Esophagus muscularis mucosa (tissue), 4 donors: ENCODE data around the gene RPP38. TPM values are rescaled to one million over a fixed set of nuclear protein-coding genes. Genes with fewer than 3 reads are reported as not detected.
A peak's percentile ranks its signal among the peaks of the same experiment; 100 is the strongest.

Experiments used
- DNase-seq: peaks from one replicate; pipeline ENCODE4 v3.0.0-alpha.2; 2017; ENCODE audit errors: extremely low spot score
- H3K27ac ChIP-seq, 4 donors: fragments of 200-600 bp; sonication (generic); replicated peaks in 1 of 4; 1 replicate in 3 of 4; 2 replicates in 1 of 4; pipeline ENCODE4 v1.5.1; 2016 to 2019; ENCODE audit warnings: mild to moderate bottlenecking in 1 of 4
- H3K27me3 ChIP-seq, 4 donors: fragments of 200-600 bp; sonication (generic); one replicate each; pipeline versions ENCODE4 v1.5.1 to v1.6.0; 2016 to 2019
- H3K36me3 ChIP-seq, 4 donors: fragments of 200-600 bp; sonication (generic); one replicate each; pipeline ENCODE4 v1.5.1; 2016 to 2019
- H3K4me1 ChIP-seq, 4 donors: fragments of 200-600 bp; sonication (generic); one replicate each; pipeline ENCODE4 v1.5.1; 2016 to 2019
- H3K4me3 ChIP-seq, 4 donors: fragments of 200-600 bp; sonication (generic); 1 replicate in 2 of 4; 2 replicates in 2 of 4; pipeline ENCODE4 v1.5.1; 2016 to 2019; ENCODE audit warnings: mild to moderate bottlenecking in 4 of 4, moderate library complexity in 1 of 4
- H3K9me3 ChIP-seq, 4 donors: fragments of 200-600 bp; sonication (generic); 1 replicate in 3 of 4; 2 replicates in 1 of 4; pipeline ENCODE4 v1.5.1; 2016 to 2019
- CTCF ChIP-seq, 3 experiments: fragments of 200-600 bp in 2 of 3; fragments of 450-650 bp in 1 of 3; sonication (generic) in 2 of 3; IDR thresholded peaks; one replicate each; pipeline ENCODE4 v1.5.1; 2017 to 2019; ENCODE audit warnings: antibody characterized with exemption in 3 of 3, mild to moderate bottlenecking in 2 of 3, moderate library complexity in 1 of 3
- EP300 ChIP-seq: sonication (generic); formaldehyde crosslinking; IDR thresholded peaks from one replicate; pipeline ENCODE4 v1.6.1; 2017; ENCODE audit warnings: antibody characterized with exemption
- POLR2A ChIP-seq: fragments of 450-650 bp; IDR thresholded peaks from one replicate; pipeline ENCODE4 v1.6.1; 2017; ENCODE audit warnings: antibody characterized with exemption, moderate library complexity, mild to moderate bottlenecking, low read depth
- POLR2AphosphoS5 ChIP-seq, 2 donors: sonication (generic); formaldehyde crosslinking; IDR thresholded peaks; one replicate each; pipeline ENCODE4 v1.6.1; 2017; ENCODE audit warnings: antibody characterized with exemption in 2 of 2
- WGBS: methylation state at CpG from one replicate; pipeline ENCODE4 v1.1.5; 2018; 5-methylcytosine and 5-hydroxymethylcytosine counted together
- intact Hi-C: fragments of 100-400 bp; cut with DNase I; formaldehyde crosslinking; loops from one replicate; pipeline ENCODE4 v1.15.1; 2023
- total RNA-seq, 4 donors: library from RNA; depleted of rRNA; stranded (reverse); fragments of >200 nt; gene quantifications; one replicate each; pipeline versions ENCODE4 v1.1.0 to v1.2.1, GENCODE V29; 2016

The RPP38 gene
- total RNA-seq, 4 donors from 2014 or later = 9.1 to 16.2 (median 10.9) TPM

- 1% methylated on average over 11 of the region's 11 CpGs for WGBS
- intact Hi-C loops = loop anchor here (5.0 to 10.0 kb wide), 2 partner anchors 144 to 222 kb away; partner anchors contain the start of genes DCLRE1C and SUV39H2
- DNase-seq = no peak
- H3K36me3 ChIP-seq = peaks cover 0 to 16% (median 9%) of the 10 kb centered on the region in 4 donors
- H3K27me3 ChIP-seq = peaks cover 0 to 4% (median 2%) of the 10 kb centered on the region in 4 donors
- TF ChIP-seq CTCF (IDR thresholded peaks at IDR 0.05) (no peak), POLR2A (no peak), POLR2AphosphoS5 (IDR thresholded peaks at IDR 0.05) (no peak), EP300 (no peak)
- peak overlapping the region; percentile 89 to 98 (median 94) for H3K27ac ChIP-seq
- H3K4me1 ChIP-seq = peaks cover 19 to 39% (median 31%) of the 10 kb centered on the region in 4 donors
- H3K4me3 ChIP-seq = peak overlapping the region; percentile 75 to 93 (median 84)
- H3K9me3 ChIP-seq = no peaks in the 10 kb centered on the region
Measured at GRCh38 chr10:15096661-15097010, 519 bp upstream of the RPP38 start.

GRCh38 chr10:15099886-15100285 lies 2.7 kb downstream of the RPP38 start:
- Histone ChIP-seq H3K27ac (no peak overlapping the region), H3K4me3 (no peak overlapping the region), H3K27me3 (no peaks in the 10 kb centered on the region), H3K36me3 (peaks cover 19 to 48% (median 38%) of the 10 kb centered on the region in 4 donors), H3K9me3 (no peaks in the 10 kb centered on the region), H3K4me1 (peaks cover 19 to 39% (median 31%) of the 10 kb centered on the region in 4 donors)
- no peak for DNase-seq
- intact Hi-C loops = loop anchor here (5.0 to 10.0 kb wide), 2 partner anchors 148 to 225 kb away; partner anchors contain the start of genes DCLRE1C and SUV39H2
- WGBS = 87% methylated on average over 4 of the region's 4 CpGs
- no peak for TF ChIP-seq POLR2A
- TF ChIP-seq CTCF (IDR thresholded peaks at IDR 0.05) = no peak
- no peak for TF ChIP-seq POLR2AphosphoS5 (IDR thresholded peaks at IDR 0.05)
- TF ChIP-seq EP300 = no peak

- intact Hi-C loops = no loop called here
- peaks cover 30 to 78% (median 65%) of the 10 kb centered on the region in 4 donors for H3K36me3 ChIP-seq
- 89% methylated on average over 8 of the region's 9 CpGs for WGBS
Measured at GRCh38 chr10:15103513-15103912, 6.4 kb downstream of the RPP38 start.

GRCh38 chr10:15106352-15107013 lies 9.3 kb downstream of the RPP38 start:
- Histone ChIP-seq H3K4me1 (peaks cover 0 to 9% (median 6%) of the 10 kb centered on the region in 4 donors), H3K9me3 (no peaks in the 10 kb centered on the region), H3K27ac (peak overlapping the region in 1 of 4 donors; percentile 5), H3K27me3 (no peaks in the 10 kb centered on the region), H3K4me3 (no peak overlapping the region), H3K36me3 (peaks cover 30 to 93% (median 83%) of the 10 kb centered on the region in 4 donors)
- DNase-seq = no peak
- peak; percentile 73 to 87 (median 85) for TF ChIP-seq CTCF (IDR thresholded peaks at IDR 0.05)
- no peak for TF ChIP-seq EP300
- 51% methylated on average over 8 of the region's 8 CpGs for WGBS
- intact Hi-C loops = loop anchor here (5.0 kb wide), 1 partner anchor 609 kb away; no protein-coding TSS in a partner anchor

More at GRCh38 chr10:15103513-15103912, 6.4 kb downstream of the RPP38 start:
- Histone ChIP-seq H3K4me1 (peaks cover 7 to 29% (median 24%) of the 10 kb centered on the region in 4 donors), H3K27ac (no peak overlapping the region), H3K9me3 (no peaks in the 10 kb centered on the region), H3K27me3 (no peaks in the 10 kb centered on the region), H3K4me3 (no peak overlapping the region)
- TF ChIP-seq EP300 (no peak), POLR2A (no peak), POLR2AphosphoS5 (IDR thresholded peaks at IDR 0.05) (no peak), CTCF (IDR thresholded peaks at IDR 0.05) (no peak)
- no peak for DNase-seq
